OCI-LY7 (cell line): Measurements from ENCODE around the gene ACTG2. TPM values are rescaled to one million over a fixed set of nuclear protein-coding genes. Genes with fewer than 3 reads are reported as not detected.

Experiments
- BruUV-seq: library from RNA; stranded (reverse); fragments of 400-500 nt; replicated peaks from 2 replicates; lab custom pipeline; 2021; lab: Mats Ljungman, UMichigan
- CTCF ChIA-PET: fragments of 300-600 bp; sonication (Branson Sonifier 250); formaldehyde crosslinking; loops from one replicate; lab custom pipeline; 2022; ENCODE audit warnings: antibody characterized with exemption; ENCODE audit not compliant: unreplicated experiment; lab: Charles Lee
- POLR2A ChIA-PET: fragments of 300-600 bp; sonication (Branson Sonifier 250); formaldehyde crosslinking; loops from one replicate; lab custom pipeline; 2022; ENCODE audit warnings: antibody characterized with exemption; lab: Charles Lee
- DNase-seq: peaks from one replicate; pipeline ENCODE4 v3.0.0-alpha.2; 2015; ENCODE audit warnings: low spot score
- H2AFZ ChIP-seq: fragments of 200-600 bp; sonication (generic), shearing (Covaris generic); 2 replicates; pipeline ENCODE4 v1.6.1; 2014; ENCODE audit warnings: mild to moderate bottlenecking, antibody characterized with exemption, low read length, moderate library complexity
- H3K27ac ChIP-seq: fragments of 200-600 bp; sonication (generic); 2 replicates; pipeline ENCODE4 v1.5.1; 2014; ENCODE audit warnings: mixed run types, low read depth, mild to moderate bottlenecking, moderate library complexity, low read length, inconsistent platforms; ENCODE audit not compliant: poor library complexity, severe bottlenecking
- H3K36me3 ChIP-seq: fragments of 200-600 bp; sonication (generic); 2 replicates; pipeline ENCODE4 v1.6.1; 2014; ENCODE audit warnings: mild to moderate bottlenecking, antibody characterized with exemption, low read length, moderate library complexity, mixed read lengths; ENCODE audit not compliant: insufficient read depth
- H3K4me1 ChIP-seq: fragments of 200-600 bp; sonication (generic); 2 replicates; pipeline ENCODE4 v1.5.1; 2014; ENCODE audit warnings: mild to moderate bottlenecking, low read length; ENCODE audit not compliant: insufficient read depth, poor library complexity, severe bottlenecking
- H3K4me2 ChIP-seq: fragments of 200-600 bp; sonication (generic); 2 replicates; pipeline ENCODE4 v1.6.1; 2014; ENCODE audit warnings: mild to moderate bottlenecking, low read length
- H3K4me3 ChIP-seq: fragments of 200-600 bp; sonication (generic); 2 replicates; pipeline ENCODE4 v1.5.1; 2014; ENCODE audit warnings: mild to moderate bottlenecking, low read depth, low read length; ENCODE audit not compliant: poor library complexity, severe bottlenecking
- H3K79me2 ChIP-seq: fragments of 200-600 bp; sonication (generic); 2 replicates; pipeline ENCODE4 v1.6.1; 2016; ENCODE audit warnings: low read depth, mild to moderate bottlenecking, low read length, moderate library complexity, mixed read lengths; ENCODE audit not compliant: insufficient read depth
- H3K9me2 ChIP-seq: fragments of 200-600 bp; sonication (generic); 2 replicates; pipeline ENCODE4 v1.6.1; 2016; ENCODE audit warnings: mild to moderate bottlenecking, low read length, mixed read lengths; ENCODE audit not compliant: insufficient read depth
- H3K9me3 ChIP-seq: fragments of 200-600 bp; sonication (generic); 2 replicates; pipeline ENCODE4 v1.6.1; 2014; ENCODE audit warnings: mild to moderate bottlenecking, mixed run types, low read length, mixed read lengths
- H4K20me1 ChIP-seq: fragments of 200-600 bp; sonication (generic); 2 replicates; pipeline ENCODE4 v1.6.1; 2014; ENCODE audit warnings: mild to moderate bottlenecking, antibody characterized with exemption, low read length, moderate library complexity, mixed read lengths; ENCODE audit not compliant: insufficient read depth
- CTCF ChIP-seq: fragments of 200-600 bp; sonication (generic); conservative IDR thresholded peaks from 2 replicates; pipeline ENCODE4 v1.5.1; 2014; ENCODE audit warnings: mild to moderate bottlenecking, antibody characterized with exemption, low read length, moderate library complexity, mixed read lengths
- EZH2phosphoT487 ChIP-seq: fragments of 200-600 bp; sonication (generic); IDR thresholded peaks from 2 replicates; pipeline ENCODE4 v1.6.1; 2018; ENCODE audit warnings: low read depth, borderline replicate concordance, mild to moderate bottlenecking, mixed run types, antibody characterized with exemption, low read length, moderate library complexity, mixed read lengths
- intact Hi-C: fragments of 100-400 bp; cut with micrococcal nuclease; formaldehyde crosslinking; loops from one replicate; pipeline ENCODE4 v1.10.0; 2022; ENCODE audit not compliant: unreplicated experiment
- total RNA-seq, 2 experiments: library from RNA; depleted of rRNA in 1 of 2; stranded (reverse); fragments of >200 nt in 1 of 2; shearing (Covaris generic) in 1 of 2; gene quantifications; 2 replicates each; pipeline ENCODE4 v1.2.3, GENCODE V29; 2014 to 2022

The ACTG2 gene
- total RNA-seq, 2 experiments from 2014 or later: not detected

GRCh38 chr2:73925853-73926492 lies 33.2 kb downstream of the ACTG2 start:
- peak; percentile 16 for DNase-seq
- TSS peak; percentile 99 for BruUV-seq

GRCh38 chr2:73926493-73927327 lies 33.9 kb downstream of the ACTG2 start, which contains the start of gene DGUOK:
Gene DGUOK (plus strand): TSS chr2:73926880. CDS start chr2:73926911, 31 bp downstream.
- BruUV-seq: no TSS peak
- Histone ChIP-seq H3K9me3 (peaks cover 10% of the 10 kb centered on the region; the same call in 1 of the 2 replicates), H3K27ac (peak within 1 kb of the TSS; percentile 60), H3K4me3 (peak within 1 kb of the TSS; percentile 83), H2AFZ (peak within 1 kb of the TSS; percentile 84), H3K4me1 (peaks cover 40% of the 10 kb centered on the region), H3K36me3 (peaks cover 18% of the 10 kb centered on the region), H4K20me1 (peaks cover 12% of the 10 kb centered on the region; the same call in 1 of the 2 replicates), H3K79me2 (peaks cover 41% of the 10 kb centered on the region), H3K9me2 (no peaks in the 10 kb centered on the region), H3K4me2 (peak within 1 kb of the TSS; percentile 74)
- ChIA-PET CTCF (no interaction called here), POLR2A (interaction anchor here (0.5 to 1.0 kb wide), 4 partner anchors 9 to 221 kb away, joined by 3 read pairs; partner anchors contain the start of gene BOLA3)
- intact Hi-C loops: loop anchor here (5.0 kb wide), 1 partner anchor 56 kb away; the partner anchor contains the start of gene TET3
- DNase-seq: peak; percentile 100
- no peak for TF ChIP-seq EZH2phosphoT487
- TF ChIP-seq CTCF: no peak

More at GRCh38 chr2:73925853-73926492, 33.2 kb downstream of the ACTG2 start:
- H2AFZ ChIP-seq: peak overlapping the region; percentile 84
- POLR2A ChIA-PET: interaction anchor here (0.5 to 0.8 kb wide), 2 partner anchors 16 to 210 kb away, joined by 3 to 4 read pairs; no protein-coding TSS in a partner anchor
- H3K4me2 ChIP-seq: peak overlapping the region; percentile 54
- H3K36me3 ChIP-seq: peaks cover 14% of the 10 kb centered on the region; the same call in 1 of the 2 replicates
- H3K9me2 ChIP-seq: no peaks in the 10 kb centered on the region
- H4K20me1 ChIP-seq: peaks cover 12% of the 10 kb centered on the region; the same call in 1 of the 2 replicates
- peaks cover 38% of the 10 kb centered on the region for H3K79me2 ChIP-seq
- intact Hi-C loops: loop anchor here (5.0 kb wide), 1 partner anchor 56 kb away; the partner anchor contains the start of gene TET3
- peak overlapping the region; percentile 60 for H3K27ac ChIP-seq
- peaks cover 10% of the 10 kb centered on the region; the same call in 1 of the 2 replicates for H3K9me3 ChIP-seq
- peaks cover 44% of the 10 kb centered on the region for H3K4me1 ChIP-seq
- peak overlapping the region; percentile 83 for H3K4me3 ChIP-seq
- CTCF ChIA-PET: no interaction called here
- TF ChIP-seq EZH2phosphoT487 (no peak), CTCF (no peak)
